ENCODE measurements around the gene ARHGAP40.

The ARHGAP40 gene

GRCh38 chr20:38652995-38653394 is 51.4 kb downstream of the ARHGAP40 start:
- DNase-seq, result no peak

DNA sequence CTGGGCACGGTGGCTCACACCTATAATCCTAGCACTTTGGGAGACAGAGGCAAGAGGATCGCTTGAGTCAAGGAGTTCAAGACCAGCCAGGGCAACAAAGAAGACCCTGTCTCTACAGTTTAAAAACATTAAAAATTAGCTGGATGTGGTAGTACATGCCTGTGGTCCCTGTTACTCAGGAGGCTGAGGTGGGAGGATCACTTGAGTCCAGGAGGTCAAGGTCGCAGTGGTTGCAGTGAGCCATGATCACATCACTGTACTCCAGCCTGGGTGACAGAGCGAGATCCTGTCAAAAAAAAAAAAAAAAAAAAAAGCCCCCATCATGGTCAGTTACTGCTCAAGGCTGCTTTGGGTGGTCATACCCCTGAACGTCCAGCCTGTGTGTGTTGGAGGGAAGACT is 55.8 kb downstream of the ARHGAP40 start:
- DNase-seq, result no peak

DNA sequence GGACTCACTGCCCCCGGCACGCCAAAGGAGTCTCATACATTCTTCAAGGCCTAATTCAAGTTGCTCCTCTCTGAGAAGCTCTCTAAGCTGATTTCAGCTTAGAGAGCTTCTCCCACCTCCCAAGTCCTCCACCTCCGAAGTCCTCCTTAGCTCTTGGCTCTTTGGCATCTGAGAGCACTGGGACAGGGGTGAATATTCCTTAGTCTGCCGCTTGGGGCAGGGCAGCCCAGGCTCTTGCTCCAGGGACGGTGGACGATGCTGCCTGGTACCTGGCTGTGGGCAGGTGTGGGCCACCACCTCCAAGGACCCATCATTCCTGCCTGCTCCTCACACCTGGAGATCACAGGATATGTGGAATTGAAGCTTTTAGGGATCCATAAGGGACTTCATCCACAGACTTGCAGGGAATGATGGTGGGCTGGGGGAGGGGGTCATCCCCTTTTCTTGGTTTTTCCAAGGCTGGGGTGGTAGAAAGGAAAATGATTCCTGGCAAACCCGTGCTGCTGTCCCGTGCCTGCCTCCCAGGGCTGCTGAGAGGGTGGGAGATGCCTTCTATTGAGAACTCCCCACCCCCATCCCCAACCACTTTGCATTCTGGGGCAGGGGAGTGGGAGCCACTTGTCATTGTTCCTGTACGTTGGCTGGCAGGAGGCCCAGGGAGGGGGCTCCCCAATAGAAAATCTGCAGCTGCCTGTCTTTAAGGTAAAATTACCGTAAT is 57.4 kb downstream of the ARHGAP40 start:
- DNase-seq, result peak; percentile 63

- no peak for DNase-seq
Measured at GRCh38 chr20:38659597-38659880, 57.9 kb downstream of the ARHGAP40 start.

GRCh38 chr20:38660429-38660828 is 58.8 kb downstream of the ARHGAP40 start:
- DNase-seq, result no peak

DNA sequence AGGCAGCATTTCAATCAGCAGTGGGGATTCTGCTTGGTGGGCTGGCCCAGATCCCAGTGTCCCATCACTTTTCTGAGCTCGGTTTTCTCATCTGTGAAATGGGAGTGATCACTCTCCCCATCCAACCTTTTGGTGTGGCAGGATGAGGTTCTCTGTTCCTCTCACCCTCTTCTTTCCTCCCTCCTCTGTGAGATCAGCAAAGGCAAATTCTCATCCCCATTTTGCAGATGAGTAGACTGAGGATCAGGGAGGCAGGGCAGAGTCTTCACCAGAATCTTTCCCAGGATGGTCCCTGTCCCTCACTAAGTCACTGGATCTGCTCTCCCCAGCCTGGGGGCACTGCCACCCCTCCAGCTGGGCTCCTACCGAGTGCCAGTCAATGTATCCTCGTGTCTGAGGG is 62.1 kb downstream of the ARHGAP40 start:
- DNase-seq, result no peak

GRCh38 chr20:38664284-38664683 is 62.7 kb downstream of the ARHGAP40 start:
- no peak for DNase-seq

DNA sequence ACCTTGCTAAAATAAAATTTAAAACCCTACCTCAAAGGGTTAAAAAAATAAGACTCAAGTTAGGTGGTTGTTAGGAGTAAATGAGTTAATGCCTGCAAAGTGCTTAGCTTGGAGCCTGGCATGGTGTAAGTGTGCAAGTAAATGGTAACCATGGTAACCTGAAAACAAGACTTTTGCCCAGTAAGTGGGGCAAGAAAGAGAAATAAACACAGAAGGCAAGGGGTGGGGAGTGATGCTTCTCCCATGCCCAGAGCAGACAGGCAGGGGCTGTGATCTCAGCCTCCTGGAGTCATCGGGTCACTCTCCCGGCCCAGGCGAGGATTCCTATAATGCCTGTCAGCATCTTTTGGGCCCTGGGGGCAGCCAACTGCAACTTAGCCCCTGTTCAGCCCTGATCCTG is 63.5 kb downstream of the ARHGAP40 start:
- DNase-seq, result no peak

- no peak for DNase-seq
Measured at GRCh38 chr20:38665506-38666285, 64.1 kb downstream of the ARHGAP40 start.

GRCh38 chr20:38667417-38667956 is 65.9 kb downstream of the ARHGAP40 start:
- no peak for DNase-seq

GRCh38 chr20:38669688-38670087 is 68.1 kb downstream of the ARHGAP40 start:
- DNase-seq, result no peak

- DNase-seq, result no peak
Measured at GRCh38 chr20:38670786-38671185, 69.2 kb downstream of the ARHGAP40 start.

GRCh38 chr20:38671186-38671585 is 69.6 kb downstream of the ARHGAP40 start:
- DNase-seq, result no peak

GRCh38 chr20:38671701-38672292 is 70.2 kb downstream of the ARHGAP40 start:
- DNase-seq, result no peak

- no peak for DNase-seq
Measured at GRCh38 chr20:38672504-38672903, 70.9 kb downstream of the ARHGAP40 start.

DNA sequence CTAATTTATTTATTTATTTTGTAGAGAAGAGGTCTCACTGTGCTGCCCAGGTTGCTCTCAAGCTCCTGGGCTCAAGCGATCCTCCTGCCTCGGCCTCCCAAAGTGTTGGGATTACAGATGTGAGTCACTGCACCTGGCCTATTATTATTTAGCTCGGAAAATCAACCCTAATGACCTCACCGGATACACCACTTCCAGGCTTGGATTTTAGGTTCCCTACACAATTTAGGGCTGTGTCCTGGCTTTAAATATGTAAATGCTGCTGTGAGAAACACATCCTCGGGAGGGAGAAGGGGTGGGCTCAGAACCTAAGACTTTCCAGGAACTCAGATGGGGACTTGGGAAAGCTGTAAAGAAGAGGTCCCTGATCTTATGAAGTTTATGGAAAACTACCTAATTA is 71.7 kb downstream of the ARHGAP40 start:
- DNase-seq, result no peak

DNA sequence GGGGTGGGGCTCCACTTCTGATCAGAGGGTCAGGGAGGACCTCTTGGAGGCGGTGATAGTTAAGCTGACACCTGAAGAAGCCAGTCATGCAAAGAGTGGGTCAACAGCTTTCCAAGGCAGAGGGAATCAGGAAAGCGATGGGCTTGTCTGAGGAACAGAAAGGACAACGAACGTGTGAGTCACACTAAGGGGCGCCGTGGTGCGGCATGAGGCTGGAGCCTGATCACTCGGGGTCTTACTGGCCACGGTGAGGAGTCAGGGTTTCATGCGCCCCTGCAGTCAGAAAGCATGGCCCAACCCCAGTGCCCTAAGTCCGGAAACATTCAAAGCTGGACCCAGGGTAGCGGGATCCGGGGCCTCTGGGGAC is 72.1 kb downstream of the ARHGAP40 start:
- no peak for DNase-seq

- no peak for DNase-seq
Measured at GRCh38 chr20:38674092-38674764, 72.6 kb downstream of the ARHGAP40 start.

DNA sequence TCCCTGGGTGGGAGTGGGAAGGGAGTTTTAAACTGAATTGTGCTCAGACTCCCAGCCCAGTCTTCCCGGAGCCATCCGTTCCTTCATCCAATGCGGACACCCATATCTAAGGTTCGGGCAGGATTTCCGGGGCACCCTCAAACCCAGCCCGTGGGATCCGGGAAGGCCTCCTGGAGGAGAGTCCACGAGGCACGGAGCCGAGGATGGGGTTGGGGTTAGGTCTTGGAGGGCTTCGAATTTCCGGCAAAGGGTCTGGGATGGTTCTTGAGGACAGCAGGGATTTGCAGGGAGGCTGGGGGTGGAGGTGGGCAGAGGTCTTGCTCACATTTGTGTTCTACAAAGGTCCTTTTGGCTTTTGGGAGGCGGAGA is 73.1 kb downstream of the ARHGAP40 start:
- no peak for DNase-seq

DNA sequence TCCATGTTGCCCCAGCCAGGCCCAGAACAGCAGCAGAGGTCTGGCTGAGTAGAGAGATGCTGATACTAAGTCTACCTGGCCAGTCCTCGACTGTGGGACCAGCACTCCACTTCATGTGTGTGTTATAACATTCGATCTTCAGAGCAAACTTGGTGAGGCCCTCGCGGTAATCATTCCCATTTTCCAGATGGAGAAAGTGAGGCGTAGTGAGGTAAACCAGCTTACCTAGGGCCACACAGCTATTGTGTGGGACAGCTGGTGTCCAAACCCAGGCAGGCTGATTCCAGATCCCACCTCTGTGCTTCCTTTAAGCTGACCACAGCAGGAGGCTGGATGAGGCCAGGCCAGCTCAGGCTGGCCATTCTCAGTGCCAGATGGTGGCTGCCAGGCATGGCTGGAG is 75.0 kb downstream of the ARHGAP40 start:
- no peak for DNase-seq

- no peak for DNase-seq
Measured at GRCh38 chr20:38680500-38681306, 79.1 kb downstream of the ARHGAP40 start.

GRCh38 chr20:38685271-38685670 is 83.7 kb downstream of the ARHGAP40 start:
- DNase-seq, result no peak

Data from NCI-H2081 treated with DMSO at 0.1 percent for 48 hours (cell line).